Measurements from ENCODE around the gene SHPK.

SHPK gene

GRCh38 chr17:3627769-3628167 is 8.3 kb downstream of the SHPK start:
- no peak for DNase-seq (ENCODE audit: low read depth)

GRCh38 chr17:3626831-3627768 is 8.9 kb downstream of the SHPK start:
- DNase-seq (ENCODE audit: low read depth): no peak

GRCh38 chr17:3622977-3623594 is 13.0 kb downstream of the SHPK start:
- no peak for DNase-seq (ENCODE audit: low read depth)

- no peak for DNase-seq (ENCODE audit: low read depth)
Measured at GRCh38 chr17:3621146-3621720, 14.8 kb downstream of the SHPK start.

- no peak for DNase-seq (ENCODE audit: low read depth)
Measured at GRCh38 chr17:3615160-3615870, 20.7 kb downstream of the SHPK start.

DNA sequence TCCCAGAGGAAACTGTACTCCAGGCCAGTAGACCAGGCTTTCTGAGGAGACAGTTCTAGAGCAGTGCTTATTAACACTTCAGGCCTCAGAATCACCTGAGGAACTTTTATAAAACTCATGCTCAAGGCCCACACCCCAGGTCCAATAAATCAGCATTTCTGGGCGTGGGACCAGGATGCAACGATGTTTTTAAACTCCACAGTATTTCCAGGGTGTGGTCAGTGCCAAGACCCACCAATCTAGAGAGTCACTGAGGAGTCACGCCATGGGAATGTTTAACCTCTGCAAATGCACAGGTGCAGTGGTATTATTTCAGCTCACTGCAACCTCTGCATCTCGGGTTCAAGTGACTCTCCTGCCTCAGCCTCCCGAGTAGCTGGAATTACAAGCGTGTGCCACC is 22.9 kb downstream of the SHPK start:
- DNase-seq (ENCODE audit: low read depth): no peak

GRCh38 chr17:3610523-3610922 is 25.5 kb downstream of the SHPK start:
- no peak for DNase-seq (ENCODE audit: low read depth)

GRCh38 chr17:3609689-3610088 is 26.4 kb downstream of the SHPK start:
- no peak for DNase-seq (ENCODE audit: low read depth)

DNA sequence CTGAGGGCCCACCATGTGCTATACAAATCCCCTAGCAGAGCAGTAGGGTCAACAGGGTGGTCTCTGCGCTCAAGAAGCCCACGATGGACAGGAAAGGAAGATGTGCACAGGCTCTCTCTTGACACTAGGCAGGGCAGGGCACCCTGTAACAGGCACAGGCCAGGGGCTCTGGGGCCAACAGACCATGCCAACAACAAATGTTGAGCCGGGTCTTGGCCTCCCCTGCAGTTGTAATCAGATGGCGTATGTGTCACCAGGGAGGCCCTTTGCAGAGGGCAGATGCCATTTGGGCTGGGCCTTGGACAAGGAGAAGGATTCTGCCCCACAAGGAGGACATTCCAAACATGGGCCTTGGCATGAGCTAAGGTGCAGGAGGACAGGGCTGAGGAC is 32.2 kb downstream of the SHPK start:
- no peak for DNase-seq (ENCODE audit: low read depth)

DNA sequence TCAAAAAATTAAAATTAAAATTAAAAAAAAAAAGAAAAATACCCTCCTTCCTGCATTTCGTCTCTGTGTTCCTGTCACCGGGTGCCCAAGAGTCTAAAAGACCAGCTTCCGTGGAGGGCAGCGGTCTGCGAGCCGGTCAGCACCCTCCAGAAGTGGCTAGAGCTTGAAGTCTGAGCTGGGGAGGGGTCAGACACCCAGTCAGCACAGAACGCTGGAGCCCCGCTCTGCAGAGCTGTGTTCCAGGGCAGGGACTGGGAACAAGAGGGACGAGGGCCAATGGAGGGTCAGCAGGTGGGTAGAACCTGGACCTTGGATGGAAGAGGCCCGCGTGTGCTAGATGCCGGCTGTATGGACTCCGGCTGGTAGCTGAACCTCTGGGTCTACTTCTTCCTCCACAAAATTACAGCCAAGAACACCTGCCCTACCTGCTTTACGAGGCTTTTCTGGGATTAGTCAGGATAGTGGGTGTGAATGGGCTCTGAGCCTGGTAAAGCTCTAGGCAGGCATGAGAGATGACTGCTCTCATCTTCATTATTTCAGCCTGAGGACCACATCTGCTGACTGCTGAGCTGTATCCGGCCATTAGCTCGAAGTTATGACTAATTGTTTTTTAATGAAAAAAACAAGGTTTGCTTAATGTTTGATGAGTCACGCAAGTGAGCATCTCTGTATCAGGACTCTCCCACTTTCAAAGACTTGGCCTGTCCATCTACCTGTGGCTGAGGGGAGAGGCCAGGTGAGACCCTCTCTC is 32.8 kb downstream of the SHPK start:
- DNase-seq (ENCODE audit: low read depth): no peak

- no peak for DNase-seq (ENCODE audit: low read depth)
Measured at GRCh38 chr17:3602499-3602898, 33.6 kb downstream of the SHPK start.

GRCh38 chr17:3600529-3601205 is 35.4 kb downstream of the SHPK start:
- no peak for DNase-seq (ENCODE audit: low read depth)

- DNase-seq (ENCODE audit: low read depth): no peak
Measured at GRCh38 chr17:3598078-3598477, 38.0 kb downstream of the SHPK start.

GRCh38 chr17:3596804-3597464 is 39.1 kb downstream of the SHPK start:
- DNase-seq (ENCODE audit: low read depth): no peak

- DNase-seq (ENCODE audit: low read depth): no peak
Measured at GRCh38 chr17:3594976-3595375, 41.1 kb downstream of the SHPK start.

GRCh38 chr17:3594051-3594800 is 41.8 kb downstream of the SHPK start:
- DNase-seq (ENCODE audit: low read depth): no peak

DNA sequence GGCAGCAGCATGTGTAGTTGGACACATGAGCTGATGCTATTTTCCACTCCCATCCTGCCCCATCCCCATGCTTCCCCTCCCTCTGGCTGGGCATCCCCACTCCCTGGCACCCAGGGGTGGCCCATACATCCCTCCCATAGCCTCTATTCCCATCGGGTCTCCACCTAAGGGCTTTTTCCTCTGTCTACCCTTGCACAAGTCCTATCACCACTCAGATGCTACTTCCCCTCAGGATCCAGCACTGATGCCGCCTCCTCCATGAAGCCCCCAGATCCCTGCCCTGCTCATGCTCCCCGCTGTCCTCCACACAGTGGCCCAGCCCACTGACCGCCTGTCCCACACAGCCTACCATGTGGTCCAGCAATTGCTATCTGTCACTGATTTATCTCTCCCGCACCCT is 42.7 kb downstream of the SHPK start:
- DNase-seq (ENCODE audit: low read depth): no peak

DNA sequence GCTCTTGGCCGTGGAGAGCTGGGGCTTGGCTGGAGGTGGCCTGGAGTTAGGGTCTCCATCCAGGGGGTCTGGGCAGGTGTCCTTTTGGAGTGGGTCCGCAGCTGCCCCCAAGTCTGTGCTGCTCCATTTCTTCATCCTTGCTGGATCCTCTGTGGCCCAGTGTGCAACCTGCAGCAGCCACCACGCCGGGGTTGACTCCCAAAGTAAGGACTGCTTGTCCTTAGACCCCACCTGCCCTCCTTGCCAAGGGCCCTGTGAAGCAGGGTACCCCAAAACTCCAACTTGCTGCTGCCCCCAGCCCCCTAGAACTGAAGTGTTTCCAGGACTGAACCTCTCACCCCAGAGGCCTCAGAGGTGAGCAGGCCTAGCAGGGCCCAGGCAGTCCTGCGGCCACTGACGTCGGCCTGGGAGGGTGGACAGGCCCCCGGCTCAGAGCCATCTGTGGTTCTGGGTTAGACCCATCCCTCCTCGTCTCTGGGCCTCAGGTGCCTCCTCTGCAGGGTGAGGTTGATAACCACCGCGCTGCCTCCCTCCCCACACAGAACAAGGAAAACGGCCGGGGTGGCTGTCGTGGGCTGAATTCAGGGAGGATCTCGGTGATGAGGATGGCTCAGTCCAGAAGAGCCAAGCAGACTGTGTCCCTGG is 43.7 kb downstream of the SHPK start:
- no peak for DNase-seq (ENCODE audit: low read depth)

DNA sequence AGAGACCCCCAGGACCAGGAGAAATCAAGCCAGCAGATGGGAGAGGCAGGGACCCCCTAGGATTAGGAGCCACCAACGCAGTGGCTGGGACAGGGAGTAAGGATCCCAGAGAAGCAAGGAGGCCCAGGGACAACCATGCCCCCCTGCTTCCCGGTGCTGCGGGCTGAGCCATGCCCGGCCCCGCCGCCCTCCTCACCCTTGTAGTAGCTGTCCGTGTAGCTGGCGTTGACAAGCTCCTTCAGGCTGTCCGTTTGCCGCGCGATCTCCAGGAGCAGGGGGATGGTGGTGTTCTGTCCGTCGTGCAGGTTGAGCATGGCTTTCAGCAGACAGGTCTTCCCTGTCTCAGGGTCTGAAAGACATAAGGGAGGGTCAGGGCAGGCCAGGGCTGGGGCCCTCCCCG is 45.3 kb downstream of the SHPK start:
- no peak for DNase-seq (ENCODE audit: low read depth)
